Right ventricle myocardium superior (tissue), 1 donor: Measurements from ENCODE around the gene STK32C. TPM values are rescaled to one million over a fixed set of nuclear protein-coding genes. Genes with fewer than 3 reads are reported as not detected.

ENCODE experiments used
- ATAC-seq: fragments of 200-7000 bp; cut with Tn5 transposase; one replicate; pipeline ENCODE4 v1.9.1; 2020; ENCODE audit warnings: mild to moderate bottlenecking; ENCODE audit not compliant: poor library complexity
- DNase-seq: peaks from one replicate; pipeline ENCODE4 v3.0.0-alpha.2; 2020
- intact Hi-C: fragments of 100-400 bp; cut with DNase I; formaldehyde crosslinking; loops from one replicate; pipeline ENCODE4 v1.11.2; 2022
- total RNA-seq: library from RNA; stranded (reverse); fragmentation: NEBNext Ultra II Directional; extraction: Animal tissue kit (Norgen Biotek cat#: 25700); gene quantifications from one replicate; pipeline ENCODE4 v1.2.1, GENCODE V29; 2021
- donor health status: DM: no; HTN: yes; CAD: no; lungs with severe emphysema.

The STK32C gene
- total RNA-seq, 1 donor from 2014 or later = 5.9 TPM

- intact Hi-C loops = no loop called here
- DNase-seq (no peak), ATAC-seq (no peak)
These were observed 49.8 kb downstream of the STK32C start for GRCh38 chr10:132257907-132258306.

GRCh38 chr10:132257271-132257670 is 50.5 kb downstream of the STK32C start:
- DNase-seq = no peak
- intact Hi-C loops = no loop called here
- no peak for ATAC-seq

GRCh38 chr10:132256866-132257265 is 50.9 kb downstream of the STK32C start:
- DNase-seq (no peak), ATAC-seq (no peak)
- intact Hi-C loops = no loop called here

- DNase-seq = no peak
- no peak for ATAC-seq
- intact Hi-C loops = no loop called here
These were observed 52.0 kb downstream of the STK32C start for GRCh38 chr10:132255489-132256344.

- no peak for ATAC-seq
- intact Hi-C loops = no loop called here
- no peak for DNase-seq
These were observed 52.9 kb downstream of the STK32C start for GRCh38 chr10:132254841-132255240.

GRCh38 chr10:132253092-132253687 is 54.6 kb downstream of the STK32C start:
- intact Hi-C loops = no loop called here
- DNase-seq (no peak), ATAC-seq (no peak)

GRCh38 chr10:132252412-132252811 is 55.3 kb downstream of the STK32C start:
- no peak for ATAC-seq
- no peak for DNase-seq
- intact Hi-C loops = no loop called here

GRCh38 chr10:132251928-132252327 is 55.8 kb downstream of the STK32C start:
- intact Hi-C loops = no loop called here
- no peak for DNase-seq
- no peak for ATAC-seq

- intact Hi-C loops = no loop called here
- DNase-seq = no peak
- no peak for ATAC-seq
These were observed 57.0 kb downstream of the STK32C start for GRCh38 chr10:132250481-132251475.

GRCh38 chr10:132249824-132250375 is 57.9 kb downstream of the STK32C start:
- DNase-seq = no peak
- intact Hi-C loops = no loop called here
- no peak for ATAC-seq

GRCh38 chr10:132249226-132249724 is 58.5 kb downstream of the STK32C start:
- intact Hi-C loops = no loop called here
- ATAC-seq (no peak), DNase-seq (no peak)

- intact Hi-C loops = no loop called here
- DNase-seq = no peak
- peak; percentile 64 for ATAC-seq
These were observed 59.1 kb downstream of the STK32C start for GRCh38 chr10:132248455-132249225.

GRCh38 chr10:132247943-132248342 is 59.8 kb downstream of the STK32C start:
- DNase-seq (no peak), ATAC-seq (no peak)
- intact Hi-C loops = no loop called here

GRCh38 chr10:132246296-132246695 is 61.5 kb downstream of the STK32C start:
- intact Hi-C loops = no loop called here
- no peak for DNase-seq
- no peak for ATAC-seq

GRCh38 chr10:132245056-132245455 is 62.7 kb downstream of the STK32C start:
- DNase-seq (no peak), ATAC-seq (no peak)

GRCh38 chr10:132243626-132244025 is 64.1 kb downstream of the STK32C start:
- ATAC-seq (no peak), DNase-seq (no peak)
- intact Hi-C loops = no loop called here

More at GRCh38 chr10:132245056-132245455, 62.7 kb downstream of the STK32C start:
- intact Hi-C loops = no loop called here

- DNase-seq (no peak), ATAC-seq (no peak)
- intact Hi-C loops = no loop called here
These were observed 64.6 kb downstream of the STK32C start for GRCh38 chr10:132243141-132243540.
